Right lobe of liver (tissue), 6 donors: ENCODE data around the gene ABHD12. TPM values are rescaled to one million over a fixed set of nuclear protein-coding genes. Genes with fewer than 3 reads are reported as not detected.
A peak's percentile ranks its signal among the peaks of the same experiment; 100 is the strongest.

Experiments used
- ATAC-seq, 4 donors: fragments of 200-7000 bp; cut with Tn5 transposase; one replicate each; pipeline ENCODE4 v1.9.1; 2020; ENCODE audit warnings: mild to moderate bottlenecking in 4 of 4, moderate library complexity in 4 of 4
- DNase-seq, 3 donors: peaks; one replicate each; pipeline ENCODE4 v3.0.0-alpha.2; 2020
- H3K27ac ChIP-seq, 3 donors: fragments of 200-600 bp; one replicate each; pipeline ENCODE4 v1.8.0; 2022
- H3K27me3 ChIP-seq, 2 donors: fragments of 200-600 bp; one replicate each; pipeline ENCODE4 v1.8.0; 2022
- H3K36me3 ChIP-seq, 4 donors: fragments of 200-600 bp; sonication (generic) in 1 of 4; one replicate each; pipeline versions ENCODE4 v1.5.1 to v1.8.0; 2017 to 2022; ENCODE audit warnings: control low read depth in 1 of 4
- H3K4me1 ChIP-seq, 4 donors: fragments of 200-600 bp; sonication (generic) in 1 of 4; one replicate each; pipeline versions ENCODE4 v1.5.1 to v1.8.0; 2017 to 2022; ENCODE audit warnings: control low read depth in 1 of 4
- H3K4me3 ChIP-seq, 3 donors: fragments of 200-600 bp; one replicate each; pipeline ENCODE4 v1.8.0; 2022
- H3K9me3 ChIP-seq, 4 donors: fragments of 200-600 bp; sonication (generic) in 1 of 4; one replicate each; pipeline versions ENCODE4 v1.5.1 to v1.8.0; 2017 to 2022; ENCODE audit warnings: control low read depth in 1 of 4
- CTCF ChIP-seq, 4 donors: fragments of 200-600 bp in 3 of 4; fragments of 450-650 bp in 1 of 4; IDR thresholded peaks; one replicate each; pipeline versions ENCODE4 v1.5.1 to v1.8.0; 2016 to 2022; ENCODE audit warnings: antibody characterized with exemption in 4 of 4, mild to moderate bottlenecking in 2 of 4
- POLR2A ChIP-seq: fragments of 450-650 bp; IDR thresholded peaks from one replicate; pipeline ENCODE4 v1.6.1; 2017; ENCODE audit warnings: antibody characterized with exemption, mild to moderate bottlenecking
- WGBS: methylation state at CpG from one replicate; pipeline ENCODE4 v1.1.6; 2018; ENCODE audit warnings: low coverage, low lambda C conversion rate; ENCODE audit not compliant: insufficient coverage; ENCODE audit errors: missing lambda C conversion rate; 5-methylcytosine and 5-hydroxymethylcytosine counted together
- intact Hi-C, 2 donors: fragments of 100-400 bp; cut with DNase I; formaldehyde crosslinking; loops; one replicate each; pipeline versions ENCODE4 v1.11.2 to v1.14.1; 2022
- total RNA-seq, 6 experiments: library from RNA; depleted of rRNA in 2 of 6; stranded (reverse); fragments of >200 nt in 2 of 6; fragmentation: NEBNext Ultra II Directional in 3 of 6; extraction: Animal tissue kit (Norgen Biotek cat#: 25700) in 3 of 6; gene quantifications; one replicate each; pipeline versions ENCODE4 v1.1.0 to v1.2.4, GENCODE V29; 2016 to 2023
- donor health status: DM: no; HTN: yes; CAD: no.
- donor health status: DM: no; HTN: no; CAD: no.
- donor health status: DM: no; HTN: no; CAD: no.
- donor health status: DM: no; HTN: yes; CAD: no.
- donor health status: DM: no; HTN: yes; CAD: no.

ABHD12 gene
- total RNA-seq, 6 experiments from 2014 or later = 16.1 to 23.6 (median 18.7) TPM

GRCh38 chr20:25297141-25297905 lies 93.3 kb downstream of the ABHD12 start:
- intact Hi-C loops = loop anchor here in 1 of 2 donors (5.0 to 10.0 kb wide), 3 partner anchors 73 to 163 kb away; no protein-coding TSS in a partner anchor
- Histone ChIP-seq H3K4me1 (no peaks in the 10 kb centered on the region), H3K27ac (no peak overlapping the region), H3K36me3 (no peaks in the 10 kb centered on the region), H3K27me3 (no peaks in the 10 kb centered on the region), H3K9me3 (no peaks in the 10 kb centered on the region), H3K4me3 (no peak overlapping the region)
- WGBS = no CpG with 5 or more reads among the region's 10 CpGs
- TF ChIP-seq CTCF (IDR thresholded peaks at IDR 0.05) (no peak), POLR2A (no peak)
- ATAC-seq (peak in 1 of 4 donors; percentile 12), DNase-seq (no peak)

GRCh38 chr20:25296094-25297093 lies 94.2 kb downstream of the ABHD12 start:
- intact Hi-C loops = loop anchor here in 1 of 2 donors (5.0 to 10.0 kb wide), 3 partner anchors 72 to 162 kb away; no protein-coding TSS in a partner anchor
- Histone ChIP-seq H3K27ac (no peak overlapping the region), H3K4me3 (no peak overlapping the region), H3K27me3 (no peaks in the 10 kb centered on the region), H3K4me1 (no peaks in the 10 kb centered on the region), H3K9me3 (no peaks in the 10 kb centered on the region), H3K36me3 (no peaks in the 10 kb centered on the region)
- DNase-seq = no peak
- WGBS = 76% methylated on average over 5 of the region's 24 CpGs
- TF ChIP-seq CTCF (IDR thresholded peaks at IDR 0.05) (peak; percentile 28 to 37 (median 33)), POLR2A (no peak)
- peak; percentile 15 to 44 (median 26) for ATAC-seq

- TF ChIP-seq CTCF (IDR thresholded peaks at IDR 0.05) (no peak), POLR2A (no peak)
- Histone ChIP-seq H3K27ac (no peak overlapping the region), H3K4me3 (no peak overlapping the region), H3K27me3 (no peaks in the 10 kb centered on the region), H3K36me3 (no peaks in the 10 kb centered on the region), H3K9me3 (no peaks in the 10 kb centered on the region), H3K4me1 (no peaks in the 10 kb centered on the region)
- peak in 2 of 4 donors; percentile 25 to 33 for ATAC-seq
- 74% methylated on average over 3 of the region's 10 CpGs for WGBS
- intact Hi-C loops = loop anchor here in 1 of 2 donors (5.0 to 10.0 kb wide), 3 partner anchors 71 to 161 kb away; no protein-coding TSS in a partner anchor
- no peak for DNase-seq
Measured at GRCh38 chr20:25295386-25296093, 95.1 kb downstream of the ABHD12 start.
